K562 (cell line): ENCODE measurements around the gene HADHA.

Experiments
- MEF2A ChIP-seq: IDR thresholded peaks from 2 replicates; pipeline ENCODE4 v1.6.1; 2011; ENCODE audit warnings: low read depth, mild to moderate bottlenecking, low read length, moderate library complexity; ENCODE audit not compliant: control insufficient read depth
- RCOR1 ChIP-seq, 2 experiments: IDR thresholded peaks; 2 replicates each; pipeline ENCODE4 v1.6.1; 2012; ENCODE audit warnings: low read depth in 2 of 2, low read length in 2 of 2, borderline replicate concordance in 1 of 2, improper control_type of control experiment in 1 of 2
- YY1 ChIP-seq, 3 experiments: IDR thresholded peaks; 2 replicates each; pipeline ENCODE4 v1.6.1; 2011; ENCODE audit warnings: low read length in 2 of 3, mild to moderate bottlenecking in 2 of 3, moderate library complexity in 2 of 3, borderline replicate concordance in 1 of 3, control low read depth in 1 of 3, low read depth in 1 of 3; ENCODE audit not compliant: insufficient read depth in 3 of 3, insufficient replicate concordance in 2 of 3, control insufficient read depth in 1 of 3, insufficient read length in 1 of 3; ENCODE audit errors: extremely low read depth in 1 of 3
- ZFP36 ChIP-seq: fragments of 150-350 bp; IDR thresholded peaks from 2 replicates; pipeline ENCODE4 v1.6.1; 2018; ENCODE audit warnings: low read length, low read depth; ENCODE audit not compliant: partially characterized antibody
- ZNF174 ChIP-seq: fragments of 250-450 bp; sonication (Bioruptor Pico); IDR thresholded peaks from 2 replicates; pipeline ENCODE4 v1.4.0; 2020; ENCODE audit warnings: mild to moderate bottlenecking
- ZNF224 ChIP-seq: sonication (generic); formaldehyde crosslinking; IDR thresholded peaks from 2 replicates; pipeline ENCODE4 v1.8.0; 2022; ENCODE audit warnings: mild to moderate bottlenecking, missing genetic modification reagents
- ZNF24 ChIP-seq: fragments of 450-650 bp; IDR thresholded peaks from 2 replicates; pipeline ENCODE4 v1.6.1; 2016
- TF ChIP-seq, protein P1 (sequence below): fragments of 250-450 bp; sonication (Bioruptor Pico); IDR thresholded peaks from 2 replicates; pipeline ENCODE4 v1.8.0; 2021; ENCODE audit warnings: moderate library complexity, mild to moderate bottlenecking, inconsistent platforms

DNA sequence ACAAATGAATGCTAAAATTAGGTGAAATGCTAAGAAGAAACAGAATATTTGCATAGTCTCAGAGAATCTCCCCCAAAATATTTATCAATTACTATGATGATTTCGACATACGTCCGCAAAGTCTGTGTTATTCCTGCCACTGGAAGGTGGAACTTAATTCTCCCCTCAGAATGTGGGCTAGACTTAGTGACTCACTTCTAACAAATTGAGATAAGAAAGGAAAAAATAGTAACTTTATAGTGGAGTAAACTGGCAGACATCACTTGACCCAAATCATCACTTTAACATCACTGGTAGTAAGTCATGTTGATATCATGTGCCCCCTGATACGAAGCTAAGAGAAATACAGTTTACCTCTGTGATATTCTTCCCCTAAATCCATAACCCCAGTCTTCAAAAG lies 23.8 kb upstream of the HADHA start:
- no peak for TF ChIP-seq YY1 (IDR thresholded peaks at IDR 0.05; ENCODE audit: borderline replicate concordance in 1 of 3, control insufficient read depth in 1 of 3, extremely low read depth in 1 of 3, insufficient read depth in 3 of 3, insufficient read length in 1 of 3, insufficient replicate concordance in 2 of 3, low read depth in 1 of 3, low read length in 2 of 3)
- no peak for TF ChIP-seq MEF2A
- no peak for TF ChIP-seq RCOR1 (IDR thresholded peaks at IDR 0.05; ENCODE audit: borderline replicate concordance in 1 of 2, low read depth in 2 of 2, low read length in 2 of 2)
- TF ChIP-seq ZFP36: no peak
- no peak for TF ChIP-seq ZNF24
- no peak for TF ChIP-seq ZNF224 (CRISPR knock-in tag)
- no peak for TF ChIP-seq ZNF174 (CRISPR knock-in tag)
- TF ChIP-seq, protein P1, sequence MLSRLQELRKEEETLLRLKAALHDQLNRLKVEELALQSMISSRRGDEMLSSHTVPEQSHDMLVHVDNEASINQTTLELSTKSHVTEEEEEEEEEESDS (CRISPR knock-in tag): no peak
